ENCODE results near the gene RIPK1. TPM values are rescaled to one million over a fixed set of nuclear protein-coding genes. Genes with fewer than 3 reads are reported as not detected.

RIPK1 gene
- total and polyA plus RNA-seq, 2 donors (not counting 3 experiments of a cell fraction or from before 2014, with no cell fraction given), result 11.2 to 20.6 TPM

- no peaks in the 10 kb centered on the region for H4K20me1 ChIP-seq (replicated peaks; ENCODE audit: control insufficient read depth, extremely low read depth, insufficient read depth, low read length)
- no peak overlapping the region for H3K27ac ChIP-seq (ENCODE audit: insufficient read depth, low read depth, low read length)
- dilution Hi-C loops (cut with MboI; ENCODE audit: extremely low pct_ligation_motif_present, low sequenced_read_pairs), result no loop called here
- peaks cover 10 to 29% of the 10 kb centered on the region in 2 experiments for H3K36me3 ChIP-seq (ENCODE audit: control insufficient read depth in 2 of 2, extremely low read depth in 1 of 2, insufficient read depth in 2 of 2, low read length in 2 of 2)
- H3K4me2 ChIP-seq (ENCODE audit: insufficient read depth, low read length), result no peak overlapping the region
- H3K79me2 ChIP-seq (ENCODE audit: control insufficient read depth, insufficient read depth, low read length), result no peaks in the 10 kb centered on the region
- no peaks in the 10 kb centered on the region for H3K9me1 ChIP-seq (replicated peaks; ENCODE audit: control insufficient read depth, extremely low read depth, insufficient read depth, low read length)
- no TSS peak for BruUV-seq (replicated peaks)
- no peaks in the 10 kb centered on the region for H3K4me1 ChIP-seq (ENCODE audit: control insufficient read depth, extremely low read depth, insufficient read depth, low read length)
- no peak overlapping the region for H3K9ac ChIP-seq (replicated peaks; ENCODE audit: extremely low read depth, insufficient read depth, low read length)
- H3K27me3 ChIP-seq (ENCODE audit: control insufficient read depth in 2 of 2, insufficient read depth in 2 of 2, low read length in 2 of 2), result no peaks in the 10 kb centered on the region
- intact Hi-C loops (cut with micrococcal nuclease), result no loop called here
- TF ChIP-seq CTCF (IDR thresholded peaks at IDR 0.05; ENCODE audit: extremely low read depth in 1 of 2, insufficient read depth in 1 of 2, low read depth in 1 of 2, low read length in 2 of 2) (no peak), MAX (IDR thresholded peaks at IDR 0.05; ENCODE audit: insufficient read depth, insufficient read length) (no peak), FOS (IDR thresholded peaks at IDR 0.05; ENCODE audit: borderline replicate concordance, insufficient read depth, low read length) (no peak), EZH2 (IDR thresholded peaks at IDR 0.05; ENCODE audit: borderline replicate concordance, low read depth, low read length, severe bottlenecking) (no peak), MYC (IDR thresholded peaks at IDR 0.05; ENCODE audit: low read depth, low read length) (no peak), GATA2 (IDR thresholded peaks at IDR 0.05; ENCODE audit: insufficient read depth, insufficient read length, low read depth, low read length) (no peak), POLR2AphosphoS5 (IDR thresholded peaks at IDR 0.05; ENCODE audit: insufficient read depth, low read depth, low read length) (no peak), POLR2A (IDR thresholded peaks at IDR 0.05; ENCODE audit: low read depth, low read length) (no peak), JUN (IDR thresholded peaks at IDR 0.05; ENCODE audit: borderline replicate concordance, insufficient read depth, insufficient read length, low read depth) (no peak)
- no peaks in the 10 kb centered on the region for H3K9me3 ChIP-seq (replicated peaks; ENCODE audit: control insufficient read depth, insufficient read depth, low read length)
- DNase-seq (ENCODE audit: low read depth, low spot score), result no peak
- H2AFZ ChIP-seq (ENCODE audit: low read depth, low read length), result no peak overlapping the region
- ChIA-PET POLR2A (no interaction called here), CTCF (no interaction called here)
- no peak overlapping the region for H3K4me3 ChIP-seq (replicated peaks in 1 of 3; ENCODE audit: insufficient read depth in 1 of 3, low read depth in 1 of 3, low read length in 3 of 3)
- no peak for FAIRE-seq
Measured at GRCh38 chr6:3108746-3109414, 40.6 kb downstream of the RIPK1 start.
